ENCODE data around the gene MMS22L.

- TF ChIP-seq ZNF644 (CRISPR knock-in tag; IDR thresholded peaks at IDR 0.05; ENCODE audit: low read depth) = no peak
- TF ChIP-seq, protein P1, sequence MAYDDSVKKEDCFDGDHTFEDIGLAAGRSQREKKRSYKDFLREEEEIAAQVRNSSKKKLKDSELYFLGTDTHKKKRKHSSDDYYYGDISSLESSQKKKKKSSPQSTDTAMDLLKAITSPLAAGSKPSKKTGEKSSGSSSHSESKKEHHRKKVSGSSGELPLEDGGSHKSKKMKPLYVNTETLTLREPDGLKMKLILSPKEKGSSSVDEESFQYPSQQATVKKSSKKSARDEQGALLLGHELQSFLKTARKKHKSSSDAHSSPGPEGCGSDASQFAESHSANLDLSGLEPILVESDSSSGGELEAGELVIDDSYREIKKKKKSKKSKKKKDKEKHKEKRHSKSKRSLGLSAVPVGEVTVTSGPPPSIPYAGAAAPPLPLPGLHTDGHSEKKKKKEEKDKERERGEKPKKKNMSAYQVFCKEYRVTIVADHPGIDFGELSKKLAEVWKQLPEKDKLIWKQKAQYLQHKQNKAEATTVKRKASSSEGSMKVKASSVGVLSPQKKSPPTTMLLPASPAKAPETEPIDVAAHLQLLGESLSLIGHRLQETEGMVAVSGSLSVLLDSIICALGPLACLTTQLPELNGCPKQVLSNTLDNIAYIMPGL (CRISPR knock-in tag; IDR thresholded peaks at IDR 0.05; ENCODE audit: borderline replicate concordance in 1 of 2, low read depth in 1 of 2) = no peak
- TF ChIP-seq U2AF2 (IDR thresholded peaks at IDR 0.05; ENCODE audit: low read depth, low read length) = no peak
- TF ChIP-seq, protein P2, sequence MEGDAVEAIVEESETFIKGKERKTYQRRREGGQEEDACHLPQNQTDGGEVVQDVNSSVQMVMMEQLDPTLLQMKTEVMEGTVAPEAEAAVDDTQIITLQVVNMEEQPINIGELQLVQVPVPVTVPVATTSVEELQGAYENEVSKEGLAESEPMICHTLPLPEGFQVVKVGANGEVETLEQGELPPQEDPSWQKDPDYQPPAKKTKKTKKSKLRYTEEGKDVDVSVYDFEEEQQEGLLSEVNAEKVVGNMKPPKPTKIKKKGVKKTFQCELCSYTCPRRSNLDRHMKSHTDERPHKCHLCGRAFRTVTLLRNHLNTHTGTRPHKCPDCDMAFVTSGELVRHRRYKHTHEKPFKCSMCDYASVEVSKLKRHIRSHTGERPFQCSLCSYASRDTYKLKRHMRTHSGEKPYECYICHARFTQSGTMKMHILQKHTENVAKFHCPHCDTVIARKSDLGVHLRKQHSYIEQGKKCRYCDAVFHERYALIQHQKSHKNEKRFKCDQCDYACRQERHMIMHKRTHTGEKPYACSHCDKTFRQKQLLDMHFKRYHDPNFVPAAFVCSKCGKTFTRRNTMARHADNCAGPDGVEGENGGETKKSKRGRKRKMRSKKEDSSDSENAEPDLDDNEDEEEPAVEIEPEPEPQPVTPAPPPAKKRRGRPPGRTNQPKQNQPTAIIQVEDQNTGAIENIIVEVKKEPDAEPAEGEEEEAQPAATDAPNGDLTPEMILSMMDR (CRISPR knock-in tag; IDR thresholded peaks at IDR 0.05) = no peak
- no peak for TF ChIP-seq EZH2 (conservative IDR thresholded peaks at IDR 0.05; ENCODE audit: low read depth, low read length)
- no peak for TF ChIP-seq CEBPB (IDR thresholded peaks at IDR 0.05; ENCODE audit: borderline replicate concordance, low read depth, low read length)
Measured at GRCh38 chr6:97187951-97188350, 95.1 kb downstream of the MMS22L start.

All from HepG2 (cell line).